Epithelial cell of proximal tubule (primary cell): ENCODE measurements around the gene SPATA33. TPM values are rescaled to one million over a fixed set of nuclear protein-coding genes. Genes with fewer than 3 reads are reported as not detected.
"Not testable (repeated sequence)": the region's sequence is repeated elsewhere in the genome, so short reads cannot be mapped to it uniquely, and the experiment has no call there.

Source experiments
- DNase-seq: peaks from one replicate; pipeline ENCODE4 v3.0.0-alpha.2; 2011; ENCODE audit warnings: low read depth
- H3K4me3 ChIP-seq: 2 replicates; pipeline ENCODE4 v1.5.1; 2011; ENCODE audit warnings: low read depth, mild to moderate bottlenecking, low read length
- total RNA-seq: library from RNA; depleted of rRNA; stranded (reverse); fragments of >200 nt; gene quantifications from 2 replicates; pipeline ENCODE4 v1.2.3, GENCODE V29; 2015
- TF ChIP-seq, protein P1 (sequence below): conservative IDR thresholded peaks from 2 replicates; pipeline ENCODE4 v1.5.1; 2012; ENCODE audit warnings: low read depth, mild to moderate bottlenecking, low read length

SPATA33 gene
- total RNA-seq, 1 donor from 2014 or later: 8.1 TPM

DNA sequence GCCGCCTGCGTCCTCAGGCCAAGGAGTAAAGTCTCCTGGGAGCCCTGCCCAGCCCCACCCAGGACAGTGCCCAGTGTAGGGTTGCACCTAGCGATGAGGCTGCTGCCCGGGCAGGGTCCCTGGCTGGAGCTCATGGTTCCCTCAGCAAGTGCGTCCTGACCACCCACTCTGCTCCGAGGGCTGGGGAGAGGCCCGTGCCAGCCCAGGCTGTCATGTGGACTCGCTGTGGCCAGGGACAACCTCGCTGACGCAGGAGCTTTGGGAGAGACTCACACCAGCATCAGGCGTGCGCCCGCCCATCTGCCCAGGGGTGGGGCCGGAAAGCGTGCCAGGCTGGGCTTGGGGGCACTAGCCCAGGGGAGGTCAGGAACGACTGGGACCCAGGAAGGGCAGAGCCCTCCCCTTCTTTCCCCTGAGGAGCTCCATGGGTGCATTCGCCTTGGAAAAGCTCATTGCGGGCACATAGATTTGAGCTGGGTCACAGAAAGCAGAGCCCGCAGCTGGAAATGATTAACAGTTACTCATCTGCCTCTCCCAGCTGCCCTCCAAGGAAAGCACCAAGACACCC is 24.5 kb upstream of the SPATA33 start:
- DNase-seq: no peak
- TF ChIP-seq, protein P1, sequence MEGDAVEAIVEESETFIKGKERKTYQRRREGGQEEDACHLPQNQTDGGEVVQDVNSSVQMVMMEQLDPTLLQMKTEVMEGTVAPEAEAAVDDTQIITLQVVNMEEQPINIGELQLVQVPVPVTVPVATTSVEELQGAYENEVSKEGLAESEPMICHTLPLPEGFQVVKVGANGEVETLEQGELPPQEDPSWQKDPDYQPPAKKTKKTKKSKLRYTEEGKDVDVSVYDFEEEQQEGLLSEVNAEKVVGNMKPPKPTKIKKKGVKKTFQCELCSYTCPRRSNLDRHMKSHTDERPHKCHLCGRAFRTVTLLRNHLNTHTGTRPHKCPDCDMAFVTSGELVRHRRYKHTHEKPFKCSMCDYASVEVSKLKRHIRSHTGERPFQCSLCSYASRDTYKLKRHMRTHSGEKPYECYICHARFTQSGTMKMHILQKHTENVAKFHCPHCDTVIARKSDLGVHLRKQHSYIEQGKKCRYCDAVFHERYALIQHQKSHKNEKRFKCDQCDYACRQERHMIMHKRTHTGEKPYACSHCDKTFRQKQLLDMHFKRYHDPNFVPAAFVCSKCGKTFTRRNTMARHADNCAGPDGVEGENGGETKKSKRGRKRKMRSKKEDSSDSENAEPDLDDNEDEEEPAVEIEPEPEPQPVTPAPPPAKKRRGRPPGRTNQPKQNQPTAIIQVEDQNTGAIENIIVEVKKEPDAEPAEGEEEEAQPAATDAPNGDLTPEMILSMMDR: no peak
- H3K4me3 ChIP-seq: peak overlapping the region; percentile 19

DNA sequence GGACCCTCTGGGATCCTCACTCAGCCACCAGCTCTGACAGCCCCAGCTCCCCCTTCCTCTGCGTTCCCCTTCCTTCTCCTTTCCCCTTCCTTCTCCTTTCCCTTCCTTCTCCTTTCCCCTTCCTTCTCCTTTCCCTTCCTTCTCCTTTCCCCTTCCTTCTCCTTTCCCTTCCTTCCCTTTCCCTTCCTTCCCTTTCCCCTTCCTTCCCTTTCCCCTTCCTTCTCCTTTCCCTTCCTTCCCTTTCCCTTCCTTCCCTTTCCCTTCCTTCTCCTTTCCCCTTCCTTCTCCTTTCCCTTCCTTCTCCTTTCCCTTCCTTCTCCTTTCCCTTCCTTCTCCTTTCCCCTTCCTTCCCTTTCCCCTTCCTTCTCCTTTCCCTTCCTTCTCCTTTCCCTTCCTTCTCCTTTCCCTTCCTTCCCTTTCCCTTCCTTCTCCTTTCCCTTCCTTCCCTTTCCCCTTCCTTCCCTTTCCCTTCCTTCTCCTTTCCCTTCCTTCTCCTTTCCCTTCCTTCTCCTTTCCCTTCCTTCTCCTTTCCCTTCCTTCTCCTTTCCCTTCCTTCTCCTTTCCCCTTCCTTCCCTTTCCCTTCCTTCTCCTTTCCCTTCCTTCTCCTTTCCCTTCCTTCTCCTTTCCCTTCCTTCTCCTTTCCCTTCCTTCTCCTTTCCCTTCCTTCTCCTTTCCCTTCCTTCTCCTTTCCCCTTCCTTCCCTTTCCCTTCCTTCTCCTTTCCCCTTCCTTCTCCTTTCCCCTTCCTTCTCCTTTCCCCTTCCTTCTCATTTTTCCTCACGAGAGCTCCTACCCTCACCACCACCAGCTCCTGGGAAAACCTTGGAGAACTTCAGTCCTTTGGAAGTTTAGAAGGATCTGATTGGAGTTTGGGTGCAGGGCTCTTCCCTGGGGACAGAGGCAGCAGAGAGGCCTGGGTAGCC is 22.9 kb upstream of the SPATA33 start:
- not testable (repeated sequence) for H3K4me3 ChIP-seq, DNase-seq

DNA sequence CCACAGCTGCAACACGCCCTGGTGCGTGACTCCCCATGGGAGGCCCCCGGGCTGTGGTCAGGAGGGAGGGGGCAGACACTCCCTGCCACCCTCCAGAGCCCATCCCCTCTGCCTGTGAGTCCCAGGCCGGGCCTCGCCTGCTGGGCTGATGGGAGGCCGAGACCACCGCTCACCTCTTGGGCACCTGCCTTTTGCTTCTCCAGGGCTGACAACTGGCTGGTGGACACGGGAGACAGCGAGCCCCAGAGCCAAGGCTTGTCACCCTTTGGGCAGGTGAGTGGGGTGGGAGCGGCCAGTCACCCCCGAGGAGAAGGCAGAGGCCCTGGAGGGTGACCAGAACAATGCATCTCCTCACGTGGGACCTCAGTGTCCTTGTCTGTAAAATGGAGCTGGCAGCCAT is 21.0 kb upstream of the SPATA33 start:
- DNase-seq: no peak
- TF ChIP-seq, protein P1: no peak
- no peak overlapping the region for H3K4me3 ChIP-seq

DNA sequence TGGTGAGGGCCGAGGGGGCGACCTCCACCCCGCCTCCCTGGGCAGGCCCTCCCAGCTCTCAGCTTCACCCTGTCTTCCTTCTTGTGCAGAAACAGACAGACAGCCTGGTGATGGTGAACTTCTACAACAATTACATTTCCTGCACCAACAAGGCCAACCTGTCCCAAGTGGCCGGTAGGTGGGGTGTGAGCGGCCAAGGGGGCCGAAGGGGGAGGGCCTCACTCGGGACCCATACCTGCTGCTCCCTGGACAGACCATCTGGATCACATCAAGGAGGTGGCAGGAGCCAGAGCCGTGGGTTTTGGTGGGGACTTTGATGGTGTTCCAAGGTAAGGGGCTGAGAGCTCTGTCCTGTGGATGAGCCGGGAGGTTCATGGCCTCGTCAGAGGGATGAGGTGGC is 20.3 kb upstream of the SPATA33 start:
- H3K4me3 ChIP-seq: no peak overlapping the region
- DNase-seq: no peak
- TF ChIP-seq, protein P1: no peak

DNA sequence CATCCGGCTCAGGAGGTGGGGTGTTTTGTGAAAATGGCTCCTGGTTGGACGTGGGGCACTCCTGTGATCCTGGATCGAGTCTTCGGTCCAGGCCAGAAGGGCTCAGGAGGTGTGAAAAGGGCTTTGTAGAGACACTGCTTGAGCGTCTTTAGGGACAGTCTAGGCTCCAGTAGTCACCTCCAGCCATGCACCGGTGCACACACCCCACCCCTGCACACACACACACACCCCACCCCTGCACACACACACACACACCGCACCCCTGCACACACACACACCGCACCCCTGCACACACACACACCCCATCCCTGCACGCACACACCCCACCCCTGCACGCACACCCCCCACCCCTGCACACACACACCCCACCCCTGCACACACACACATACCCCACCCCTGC is 19.2 kb upstream of the SPATA33 start:
- TF ChIP-seq, protein P1: no peak
- no peak overlapping the region for H3K4me3 ChIP-seq
- DNase-seq: no peak

DNA sequence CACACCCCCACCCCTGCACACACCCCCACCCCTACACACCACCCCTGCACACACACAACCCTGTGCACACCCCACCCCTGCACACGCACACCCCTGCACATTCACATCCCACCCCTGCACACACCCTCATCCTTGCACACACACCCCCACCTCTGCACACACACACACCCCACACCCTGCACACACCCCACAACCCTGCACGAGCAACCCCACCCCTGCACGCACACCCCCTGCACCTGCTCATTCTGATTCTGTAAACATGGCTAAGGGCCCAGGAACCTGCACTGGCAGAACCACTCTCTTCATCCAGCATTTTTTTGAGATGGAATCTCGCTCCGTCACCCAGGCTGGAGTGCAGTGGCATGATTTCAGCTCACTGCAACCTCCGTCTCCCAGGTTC is 18.3 kb upstream of the SPATA33 start:
- H3K4me3 ChIP-seq: no peak overlapping the region
- TF ChIP-seq, protein P1: no peak
- no peak for DNase-seq

DNA sequence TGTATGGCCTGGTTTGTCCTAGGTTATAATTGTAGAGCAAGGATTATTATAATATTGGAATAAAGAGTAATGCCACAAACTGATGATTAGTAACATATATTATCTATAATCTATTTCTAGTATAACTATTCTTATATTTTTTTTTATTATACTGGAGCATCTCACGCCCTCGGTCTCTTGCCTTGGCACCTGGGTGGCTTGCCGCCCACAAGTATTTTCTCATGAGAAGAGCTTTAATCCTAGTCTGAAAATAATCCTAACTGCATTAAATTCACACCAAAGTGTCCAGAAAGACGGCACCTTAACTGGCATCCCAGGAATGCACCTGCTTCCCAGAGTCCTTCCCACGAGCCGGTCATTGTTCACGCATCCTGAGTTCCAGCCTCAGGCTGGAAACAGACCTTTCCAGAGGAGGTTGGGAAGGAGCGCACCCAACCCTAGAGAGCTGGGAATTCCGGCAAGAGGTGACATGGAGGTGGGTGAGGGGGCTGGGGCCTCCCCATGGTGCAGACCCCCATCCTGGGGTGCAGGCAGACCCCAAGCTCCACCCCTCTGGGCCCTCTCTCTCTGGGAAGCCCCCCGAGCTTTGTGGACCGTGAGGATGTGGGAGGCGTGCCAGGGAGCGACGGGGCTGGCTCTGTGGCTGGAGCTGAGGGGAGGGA is 16.0 kb upstream of the SPATA33 start:
- no peak overlapping the region for H3K4me3 ChIP-seq
- TF ChIP-seq, protein P1: no peak
- no peak for DNase-seq
